AG04450 (cell line): Measurements from ENCODE around the gene PIH1D1. TPM values are rescaled to one million over a fixed set of nuclear protein-coding genes. Genes with fewer than 3 reads are reported as not detected.
A peak's percentile ranks its signal among the peaks of the same experiment; 100 is the strongest.

Experiments used
- CTCF ChIA-PET: fragments of 300-600, 350-600 bp; formaldehyde crosslinking; extraction: SDS; loops from one replicate; lab custom pipeline; 2022; ENCODE audit warnings: antibody characterized with exemption, inconsistent platforms; lab: Charles Lee
- POLR2A ChIA-PET: fragments of 350-600 bp; formaldehyde crosslinking; extraction: SDS; loops from one replicate; lab custom pipeline; 2021; ENCODE audit warnings: antibody characterized with exemption, inconsistent platforms; lab: Yijun Ruan, JAX
- DNase-seq: peaks from one replicate; pipeline ENCODE4 v3.0.0-alpha.2; 2011; ENCODE audit warnings: low read depth, low spot score
- H3K27ac ChIP-seq: one replicate; pipeline ENCODE4 v1.5.1; 2012; ENCODE audit warnings: low read depth, low read length, control low read depth
- H3K27me3 ChIP-seq: one replicate; pipeline ENCODE4 v1.6.0; 2012; ENCODE audit warnings: low read length; ENCODE audit not compliant: control insufficient read depth, insufficient read depth
- H3K4me3 ChIP-seq: 2 replicates; pipeline ENCODE4 v1.5.1; 2011; ENCODE audit warnings: mild to moderate bottlenecking, low read depth, low read length, control low read depth
- H3K9me3 ChIP-seq: 2 replicates; pipeline ENCODE4 v1.5.1; 2012; ENCODE audit warnings: low read length; ENCODE audit not compliant: control insufficient read depth, insufficient read depth
- CTCF ChIP-seq: IDR thresholded peaks from 2 replicates; pipeline ENCODE4 v1.5.1; 2011; ENCODE audit warnings: low read depth, low read length, control low read depth, inconsistent platforms
- polyA plus RNA-seq: library from polyadenylated mRNA; depleted of rRNA; stranded (reverse); fragments of >200 nt; gene quantifications from 2 replicates; pipeline ENCODE4 v1.2.3, GENCODE V29; 2011

PIH1D1 gene
- polyA plus RNA-seq, 1 experiment = 62.5 TPM

GRCh38 chr19:49488046-49488862, 36.6 kb upstream of the PIH1D1 start:
- H3K4me3 ChIP-seq = peak overlapping the region; percentile 96
- CTCF ChIA-PET = no interaction called here
- POLR2A ChIA-PET = interaction anchor here (0.7 to 2.5 kb wide), 7 partner anchors 8 to 153 kb away, joined by 3 to 17 read pairs (median 5); partner anchors contain the start of genes ALDH16A1, RCN3 and RPS11
- TF ChIP-seq CTCF = no peak
- no peak for DNase-seq
- no peaks in the 10 kb centered on the region for H3K9me3 ChIP-seq
- H3K27me3 ChIP-seq = no peaks in the 10 kb centered on the region
- peak overlapping the region; percentile 82 for H3K27ac ChIP-seq

GRCh38 chr19:49487277-49488045, 35.8 kb upstream of the PIH1D1 start, which contains the start of gene RPL13A:
Gene RPL13A (plus strand): TSS chr19:49487608. CDS start chr19:49487630, 22 bp downstream.
- H3K27ac ChIP-seq = peak within 1 kb of the TSS; percentile 82
- ChIA-PET POLR2A (interaction anchor here (1.2 to 2.5 kb wide), 4 partner anchors 8 to 35 kb away, joined by 5 to 17 read pairs (median 11); partner anchors contain the start of genes ALDH16A1 and RPS11), CTCF (interaction anchor here (0.6 kb wide), 1 partner anchor 448 kb away, joined by 7 read pairs; no protein-coding TSS in a partner anchor)
- no peaks in the 10 kb centered on the region for H3K27me3 ChIP-seq
- H3K4me3 ChIP-seq = peak within 1 kb of the TSS; percentile 96
- H3K9me3 ChIP-seq = no peaks in the 10 kb centered on the region
- TF ChIP-seq CTCF = no peak
- DNase-seq = peak; percentile 99

DNA sequence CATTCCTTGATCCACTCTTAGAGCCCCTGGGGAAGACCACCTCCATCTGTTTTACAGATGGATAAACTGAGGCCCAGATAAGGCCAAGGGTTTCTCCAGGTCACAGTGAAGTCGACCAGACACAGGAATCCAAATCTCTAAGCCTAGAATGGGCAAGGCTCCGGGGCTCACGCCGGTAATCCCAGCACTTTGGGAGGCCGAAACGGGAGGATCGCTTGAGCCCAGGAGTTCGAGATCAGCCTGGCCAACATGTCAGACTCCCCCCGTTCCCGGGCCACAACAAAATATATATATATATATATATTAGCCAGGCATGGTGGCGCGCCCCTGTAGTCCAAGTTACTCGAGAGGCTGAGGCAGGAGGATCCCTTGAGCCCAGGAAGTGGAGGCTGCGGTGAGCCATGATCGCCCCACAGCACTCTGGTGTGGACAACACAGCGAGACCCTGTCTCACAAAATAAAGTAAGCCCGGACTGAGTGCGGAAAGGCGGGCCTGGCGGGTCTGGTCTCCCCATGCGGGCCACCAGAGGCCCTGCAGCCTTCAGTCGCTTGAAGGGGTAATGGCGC, 35.2 kb upstream of the PIH1D1 start:
- H3K27me3 ChIP-seq = no peaks in the 10 kb centered on the region
- H3K9me3 ChIP-seq = no peaks in the 10 kb centered on the region
- TF ChIP-seq CTCF = no peak
- ChIA-PET CTCF (interaction anchor here (0.6 kb wide), 1 partner anchor 449 kb away, joined by 7 read pairs; no protein-coding TSS in a partner anchor), POLR2A (interaction anchor here (1.5 kb wide), 1 partner anchor 9 kb away, joined by 11 read pairs; the partner anchor contains the start of gene RPS11)
- H3K4me3 ChIP-seq = no peak overlapping the region
- no peak for DNase-seq
- no peak overlapping the region for H3K27ac ChIP-seq

- H3K27ac ChIP-seq = no peak overlapping the region
- H3K27me3 ChIP-seq = no peaks in the 10 kb centered on the region
- CTCF ChIA-PET = no interaction called here
- POLR2A ChIA-PET = no interaction called here
- TF ChIP-seq CTCF = no peak
- no peak overlapping the region for H3K4me3 ChIP-seq
- H3K9me3 ChIP-seq = no peaks in the 10 kb centered on the region
- DNase-seq = no peak
Measured at GRCh38 chr19:49486232-49486631, 34.6 kb upstream of the PIH1D1 start.
